C1 segment of cervical spinal cord (tissue), 14 donors: ENCODE results near the gene TSPAN18.

ENCODE experiments used
- DNase-seq, 14 donors: peaks; one replicate each; lab custom pipeline; 2025; lab: John Stamatoyannopoulos, UW

Gene TSPAN18

DNA sequence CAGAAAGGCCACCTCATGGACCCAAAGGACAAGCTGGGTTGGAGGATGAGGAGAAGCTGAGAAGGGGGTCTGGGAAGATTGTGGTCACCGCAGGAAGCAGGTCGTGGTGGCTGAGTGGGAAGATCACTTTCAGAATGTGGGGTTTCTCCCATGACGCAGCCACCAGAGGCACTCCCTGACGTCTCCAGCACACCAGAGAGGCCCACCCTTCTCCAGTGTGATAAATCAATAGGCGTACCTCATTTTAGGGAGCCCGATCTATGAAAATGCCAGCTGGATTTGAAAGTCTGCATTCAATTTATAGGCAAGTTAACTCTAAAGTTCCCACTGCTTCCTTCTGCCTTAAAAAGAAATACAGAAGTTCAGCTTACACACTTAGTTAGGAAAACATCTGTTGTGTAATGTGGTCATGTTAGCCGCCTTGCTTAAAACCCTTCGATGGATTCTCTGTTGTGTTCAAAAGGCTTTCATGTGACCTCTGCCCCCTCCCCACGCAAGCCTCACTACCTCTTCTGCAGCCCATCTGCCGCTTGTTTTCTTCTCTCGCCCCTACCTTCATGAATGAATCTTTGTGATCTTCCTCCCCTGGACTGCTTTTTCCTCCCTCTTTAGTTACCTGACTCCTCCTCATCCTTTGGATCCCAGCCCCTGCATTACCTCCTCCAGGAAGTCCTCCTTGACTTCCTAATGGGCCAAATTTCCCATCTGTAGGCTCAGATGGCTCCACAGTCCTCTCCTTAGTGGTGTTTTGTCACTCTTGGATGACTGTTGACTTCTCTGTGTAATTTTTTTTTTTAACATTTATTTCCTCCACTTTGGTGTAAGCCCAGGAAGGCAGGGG, 10.7 kb downstream of the TSPAN18 start:
- DNase-seq, result no peak

DNA sequence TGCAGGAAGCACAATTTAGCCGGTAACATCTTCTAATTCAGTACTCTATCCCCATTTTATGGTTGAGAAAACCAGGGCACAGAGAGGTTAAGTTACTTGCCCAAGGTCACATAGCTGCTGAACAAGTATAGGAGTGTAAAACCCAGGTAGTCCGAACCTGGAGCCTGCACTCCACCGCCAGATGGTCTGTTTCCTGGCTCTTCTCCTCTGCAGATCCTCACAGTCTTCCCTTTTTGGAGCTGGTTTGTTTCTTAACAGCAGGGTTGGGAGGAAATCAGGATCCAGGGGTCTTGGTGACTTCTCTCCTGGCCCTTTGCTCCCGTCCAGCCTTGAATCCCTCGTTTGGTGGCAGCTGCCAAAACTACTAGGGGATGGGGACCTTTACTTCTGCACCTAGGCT, 12.0 kb downstream of the TSPAN18 start:
- DNase-seq, result no peak

DNA sequence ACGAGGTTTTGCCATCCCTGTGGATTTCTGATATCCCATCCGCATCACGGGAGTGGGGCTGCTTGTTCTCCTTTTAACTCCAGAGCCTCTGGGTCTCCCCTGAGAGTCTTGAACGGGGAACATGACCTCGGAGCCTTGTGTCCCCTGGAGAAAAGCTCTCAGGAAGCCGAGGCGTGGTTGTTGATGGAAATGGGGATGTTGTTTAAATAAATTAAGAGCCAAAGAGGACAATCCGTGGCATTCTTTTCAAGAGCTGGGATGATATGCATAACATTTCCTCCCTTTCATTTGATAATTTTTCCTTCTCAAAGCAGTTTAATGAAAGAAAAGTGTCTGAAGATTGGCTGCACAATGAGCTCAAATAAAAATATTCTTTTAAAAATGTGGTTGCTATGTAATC, 14.2 kb downstream of the TSPAN18 start:
- DNase-seq, result no peak

DNA sequence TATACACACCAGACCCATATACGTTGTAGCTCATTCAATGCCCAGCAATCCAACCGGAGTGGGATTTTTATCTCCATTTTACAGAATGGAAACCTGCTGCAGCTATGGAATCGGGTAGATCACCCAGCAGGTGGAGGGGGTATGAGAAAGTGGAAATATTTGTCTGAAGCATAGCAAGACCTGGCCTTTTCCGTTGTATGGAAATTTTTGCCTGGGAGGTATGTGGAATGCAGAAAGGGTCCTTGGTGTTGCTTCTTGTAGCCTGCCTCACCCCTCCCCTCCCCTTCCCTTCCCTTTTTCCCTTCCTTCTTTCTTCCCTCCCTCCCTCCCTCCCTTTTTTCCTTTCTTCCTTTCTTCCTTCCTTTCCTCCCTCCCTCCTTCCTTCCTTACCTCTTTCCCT, 15.2 kb downstream of the TSPAN18 start:
- no peak for DNase-seq

DNA sequence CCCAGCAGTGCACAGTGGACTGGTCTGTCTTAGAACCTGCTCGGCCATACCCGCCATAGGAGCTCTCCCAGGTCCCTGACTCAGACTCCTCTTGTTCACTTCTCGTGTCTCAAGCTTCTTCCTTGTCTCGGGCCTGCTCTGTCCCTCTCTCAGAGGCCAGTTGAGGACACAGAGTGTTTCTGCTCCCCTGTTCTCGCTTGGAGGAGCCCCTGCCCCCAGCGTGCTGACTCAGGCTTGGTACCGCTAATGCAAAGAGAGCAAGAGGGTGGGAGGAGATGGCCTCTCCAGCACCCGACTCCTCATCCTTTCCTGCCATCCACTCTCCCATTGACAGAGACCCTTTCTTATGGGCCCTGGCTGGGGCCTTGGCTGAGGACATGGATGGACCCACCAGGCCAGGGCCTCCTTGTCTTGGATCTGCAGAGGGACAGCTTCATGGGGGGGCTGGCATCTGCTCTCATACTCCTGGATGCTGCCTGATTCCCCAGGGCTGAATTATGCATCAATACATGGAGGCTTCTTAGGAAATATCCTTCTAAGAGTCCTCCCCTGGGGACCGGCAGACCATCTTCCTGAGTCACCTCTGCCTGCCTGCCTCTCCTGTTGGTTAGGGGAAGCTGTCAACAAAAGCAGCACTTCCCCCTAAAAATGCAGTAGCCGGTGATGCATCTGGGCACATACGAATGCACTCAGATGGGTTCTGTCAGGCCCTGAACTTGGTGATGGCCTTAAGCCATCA, 15.9 kb downstream of the TSPAN18 start:
- no peak for DNase-seq

DNA sequence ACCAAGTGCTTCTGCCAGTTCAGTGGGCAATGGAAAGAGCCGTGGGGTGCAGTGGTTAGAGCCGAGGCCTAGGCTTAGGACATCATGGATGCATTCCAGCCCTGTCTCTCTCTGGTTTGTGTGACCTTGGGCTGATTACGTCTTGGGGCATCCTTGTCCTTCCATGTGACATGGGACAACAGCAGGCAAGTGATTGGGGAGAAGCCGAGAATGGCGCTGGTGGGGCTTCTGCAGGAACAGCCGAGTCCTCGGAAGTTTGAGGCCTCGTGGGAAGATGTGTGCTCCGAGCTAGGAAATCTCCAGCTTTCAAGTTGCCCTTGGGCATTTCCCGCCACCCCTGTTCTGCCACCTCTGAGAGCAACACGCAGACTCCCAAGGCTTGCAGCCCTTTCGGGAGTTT, 16.6 kb downstream of the TSPAN18 start:
- no peak for DNase-seq

DNA sequence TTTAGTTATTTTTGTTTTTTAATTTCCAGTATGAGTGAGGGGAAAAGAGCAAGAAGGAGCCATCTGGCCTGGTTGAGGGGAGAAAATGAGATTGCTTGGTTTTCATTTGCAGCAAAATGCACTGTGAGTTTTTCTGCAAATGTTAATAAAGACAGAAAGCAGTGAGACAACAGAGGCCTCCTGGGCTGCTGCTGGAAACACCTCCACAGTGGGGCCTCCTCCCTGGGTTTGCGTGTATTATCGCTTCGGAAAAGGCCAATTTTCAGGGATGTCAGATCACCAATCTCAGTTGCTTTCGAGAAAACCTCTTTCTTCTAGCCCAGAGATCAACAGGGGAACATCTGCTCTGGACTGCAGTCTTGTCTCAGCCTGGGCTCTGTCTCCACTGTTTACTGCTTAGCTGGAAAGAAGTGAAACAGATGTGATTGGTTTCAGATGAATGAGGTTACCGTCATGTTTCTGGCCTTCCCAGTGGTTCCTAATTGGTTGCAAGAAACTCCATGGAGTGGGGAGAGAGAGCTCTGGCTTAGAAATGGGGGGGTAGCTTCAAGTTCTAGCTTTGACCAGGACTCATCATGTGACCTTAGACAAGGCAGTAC, 17.3 kb downstream of the TSPAN18 start:
- DNase-seq, result no peak

DNA sequence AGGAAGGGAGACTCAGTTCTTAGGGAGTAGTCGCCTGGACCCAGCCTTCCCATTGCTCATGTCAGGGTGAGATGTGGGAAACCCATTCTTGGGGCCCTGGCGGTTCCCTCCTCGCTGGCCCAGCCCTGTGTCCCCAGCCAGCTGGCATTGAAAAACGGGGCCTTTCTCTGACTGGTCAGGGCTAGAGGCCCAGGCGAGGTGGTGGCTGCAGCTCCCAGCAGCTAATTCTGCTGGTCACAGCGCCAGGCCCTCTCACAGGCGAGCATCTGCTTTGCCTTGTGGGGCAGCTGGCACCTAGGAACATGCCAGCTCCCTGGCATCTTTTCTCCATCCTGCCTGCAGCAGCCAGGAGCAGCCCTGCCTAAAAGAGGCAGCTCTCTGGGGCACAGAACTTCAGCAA, 20.1 kb downstream of the TSPAN18 start:
- peak in 8 of 14 donors; percentile 14 to 94 (median 57) for DNase-seq

DNA sequence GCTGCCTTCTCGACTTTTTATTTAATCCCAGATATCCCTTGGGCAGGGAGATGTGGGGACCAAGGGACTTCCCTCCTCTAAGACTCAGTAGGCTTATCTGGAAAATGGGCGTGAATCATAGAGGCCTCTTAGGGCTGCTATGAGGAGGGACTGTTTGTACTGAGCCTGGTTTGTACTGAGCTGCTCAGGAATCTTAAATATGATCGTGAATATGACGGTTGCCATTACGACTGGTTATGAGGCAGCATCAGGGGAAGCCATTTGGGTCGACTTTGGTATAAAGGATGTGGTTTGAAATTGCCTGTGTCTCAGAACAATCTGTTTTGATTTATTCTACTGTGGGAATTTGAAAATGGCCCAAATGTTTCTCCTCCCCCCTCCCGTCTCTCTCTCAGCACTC, 20.6 kb downstream of the TSPAN18 start:
- peak in 1 of 14 donors; percentile 68 for DNase-seq

DNA sequence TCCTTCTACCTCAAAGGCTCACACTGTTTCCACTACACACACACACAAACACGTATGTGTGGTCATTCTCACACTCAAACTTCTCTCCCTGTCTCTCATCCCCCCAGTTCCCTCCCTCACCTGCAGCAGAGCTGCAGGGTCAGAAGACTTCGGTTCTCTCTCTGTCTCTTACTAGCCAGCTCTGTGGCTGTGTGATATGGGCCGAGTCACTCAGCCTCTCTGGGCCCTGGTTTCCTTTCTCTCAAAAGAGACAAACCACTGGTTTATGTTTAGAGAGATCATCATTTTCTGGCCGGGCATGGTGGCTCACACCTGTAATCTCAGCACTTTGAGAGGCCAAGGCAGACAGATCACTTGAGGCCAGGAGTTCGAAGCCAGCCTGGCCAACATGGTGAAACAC, 21.1 kb downstream of the TSPAN18 start:
- no peak for DNase-seq

DNA sequence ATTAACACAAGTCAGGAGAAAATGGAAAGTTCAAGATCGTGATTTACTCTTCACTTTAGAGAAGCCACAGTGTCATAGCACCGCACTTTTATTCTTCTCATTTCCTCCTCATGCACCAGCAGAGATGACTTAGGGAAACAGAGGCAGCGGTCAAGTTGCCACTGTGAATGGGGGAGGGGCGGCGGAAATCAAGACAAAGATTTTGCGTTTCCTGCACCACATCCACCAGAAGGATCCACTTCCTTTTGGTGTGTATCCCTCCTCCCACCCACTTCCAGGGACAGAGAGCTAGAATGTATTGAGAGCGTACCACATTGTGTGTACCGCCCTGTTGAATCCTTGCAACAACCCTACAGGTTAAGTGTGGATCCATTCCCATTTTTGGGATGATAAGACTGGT, 21.8 kb downstream of the TSPAN18 start:
- DNase-seq, result no peak

DNA sequence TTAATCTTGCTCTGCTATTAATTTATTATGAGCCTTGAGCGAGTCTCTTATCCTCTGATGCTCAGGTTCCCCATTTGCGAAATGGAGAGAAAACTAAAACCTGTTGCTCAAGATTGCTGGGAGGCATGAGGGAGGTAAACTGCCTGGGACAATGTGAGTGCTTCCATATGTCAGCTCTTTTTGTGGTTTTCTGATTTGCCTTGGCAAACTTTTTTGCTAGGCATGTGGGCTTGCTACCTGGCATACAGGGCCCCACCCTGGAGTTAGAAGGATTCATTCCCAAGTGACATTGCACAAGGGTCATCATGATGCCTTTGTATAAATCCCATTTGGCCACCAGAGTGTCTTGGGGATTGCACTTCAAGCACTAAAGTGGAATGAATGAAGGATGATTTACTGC, 22.4 kb downstream of the TSPAN18 start:
- DNase-seq, result no peak

DNA sequence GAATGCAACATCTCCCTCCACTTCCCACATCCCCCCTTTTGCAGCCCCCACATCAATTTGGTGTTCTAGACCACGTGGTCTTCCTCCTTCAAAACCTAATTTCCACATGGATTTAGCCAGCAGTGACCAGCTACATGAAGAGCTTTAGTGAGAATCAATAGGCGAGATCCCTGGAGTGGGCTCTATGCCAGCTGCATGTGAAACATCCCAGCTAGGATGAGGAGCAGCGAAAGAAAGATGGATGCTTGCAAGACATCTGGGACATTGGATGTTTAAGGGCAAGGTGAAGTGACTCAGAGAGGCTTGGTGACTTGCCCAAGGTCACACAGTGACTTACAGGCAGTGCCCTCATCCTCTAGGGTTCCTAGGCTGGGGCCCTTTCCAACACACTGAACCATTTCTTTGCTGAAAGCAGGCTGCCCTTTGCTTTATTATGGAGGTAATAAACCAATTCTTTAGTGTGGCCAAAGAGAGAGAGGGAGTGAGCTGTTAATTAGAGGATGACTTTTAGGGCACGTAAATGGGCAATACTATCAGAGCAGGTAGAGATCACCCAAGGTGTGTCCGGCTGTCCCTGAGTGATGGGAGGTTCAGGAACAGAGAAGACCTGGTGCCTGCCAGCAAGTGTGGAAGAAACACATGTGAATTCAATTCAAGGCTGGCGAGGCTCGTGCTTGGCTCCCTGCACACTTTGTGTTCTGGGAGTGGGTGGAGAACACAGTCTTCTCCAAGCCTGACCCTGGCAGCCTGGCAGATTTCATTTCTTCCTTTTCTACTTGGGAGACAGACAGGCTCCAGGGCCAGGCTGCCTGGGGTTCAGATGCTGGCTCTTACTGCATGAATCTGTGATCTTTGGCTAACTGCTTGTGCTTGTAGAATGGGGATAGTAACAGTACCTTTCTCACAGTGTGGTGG, 24.0 kb downstream of the TSPAN18 start:
- DNase-seq, result peak in 1 of 14 donors; percentile 77

DNA sequence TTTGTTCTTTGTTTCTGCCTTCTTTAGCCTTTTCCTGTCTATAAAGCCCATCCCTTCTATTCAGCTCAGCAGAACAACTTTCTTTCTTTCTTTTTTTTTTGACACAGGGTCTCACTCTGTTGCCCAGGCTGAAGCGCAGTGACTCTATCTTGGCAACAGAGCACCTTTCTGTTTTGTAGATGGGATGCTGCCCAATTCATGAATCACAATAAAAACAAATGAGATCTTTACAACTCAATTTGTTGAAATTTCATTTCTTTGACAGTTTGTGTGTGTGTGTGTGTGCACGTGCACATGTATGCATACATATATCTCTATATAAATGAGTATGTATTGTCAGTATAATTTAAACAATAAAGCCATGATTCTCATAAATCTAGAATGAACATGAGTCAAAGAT, 25.5 kb downstream of the TSPAN18 start:
- DNase-seq, result no peak

DNA sequence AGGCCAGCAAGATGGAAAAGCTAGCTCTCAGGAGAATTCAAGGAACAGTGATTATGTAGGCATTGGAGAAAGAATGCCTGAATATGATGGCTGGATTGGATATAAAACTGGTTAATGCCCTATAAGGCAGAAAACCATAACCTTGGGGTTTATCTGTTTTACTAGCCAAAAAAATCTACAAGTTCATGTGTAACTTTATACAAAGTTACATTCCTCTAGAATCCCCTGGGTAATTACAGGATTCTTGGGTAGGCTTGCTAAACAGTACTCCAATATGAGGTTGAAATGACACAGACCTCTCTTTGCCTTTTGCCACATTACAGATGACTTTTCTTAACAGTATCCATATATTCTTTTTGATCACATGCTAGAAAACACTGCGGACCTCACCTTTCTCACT, 26.0 kb downstream of the TSPAN18 start:
- no peak for DNase-seq

DNA sequence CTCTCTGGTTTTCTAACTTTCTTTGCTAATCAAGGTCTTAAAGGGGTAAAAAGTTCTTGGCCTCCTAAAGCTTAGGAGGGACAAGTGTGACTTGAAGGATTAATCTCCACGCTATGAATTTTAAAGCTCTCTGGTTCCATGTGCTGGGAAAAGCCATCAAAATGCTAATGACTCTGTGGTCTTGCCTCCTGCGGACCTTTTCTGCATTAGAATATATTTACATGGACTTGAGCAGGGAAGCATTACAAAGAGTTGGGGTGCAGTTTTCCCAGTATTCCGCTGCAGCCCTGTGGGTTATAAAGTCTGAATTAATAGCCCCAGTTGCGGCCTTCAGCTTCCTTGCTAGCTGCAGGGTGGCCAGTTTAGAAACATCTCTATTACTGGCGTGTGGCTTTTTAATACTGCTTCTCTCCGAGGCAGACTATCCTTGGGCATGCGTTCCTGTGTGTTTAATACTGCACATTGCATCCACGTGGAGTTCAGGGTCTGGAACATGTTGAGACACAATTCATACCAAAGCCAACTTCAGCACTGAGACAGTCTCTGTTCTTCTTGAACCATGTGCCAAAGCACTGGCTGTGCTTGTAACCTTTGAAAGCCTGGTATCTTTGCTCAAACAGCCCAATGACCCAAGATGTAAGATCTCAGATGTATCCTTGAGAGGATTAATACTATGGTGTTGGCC, 27.3 kb downstream of the TSPAN18 start:
- DNase-seq, result no peak

DNA sequence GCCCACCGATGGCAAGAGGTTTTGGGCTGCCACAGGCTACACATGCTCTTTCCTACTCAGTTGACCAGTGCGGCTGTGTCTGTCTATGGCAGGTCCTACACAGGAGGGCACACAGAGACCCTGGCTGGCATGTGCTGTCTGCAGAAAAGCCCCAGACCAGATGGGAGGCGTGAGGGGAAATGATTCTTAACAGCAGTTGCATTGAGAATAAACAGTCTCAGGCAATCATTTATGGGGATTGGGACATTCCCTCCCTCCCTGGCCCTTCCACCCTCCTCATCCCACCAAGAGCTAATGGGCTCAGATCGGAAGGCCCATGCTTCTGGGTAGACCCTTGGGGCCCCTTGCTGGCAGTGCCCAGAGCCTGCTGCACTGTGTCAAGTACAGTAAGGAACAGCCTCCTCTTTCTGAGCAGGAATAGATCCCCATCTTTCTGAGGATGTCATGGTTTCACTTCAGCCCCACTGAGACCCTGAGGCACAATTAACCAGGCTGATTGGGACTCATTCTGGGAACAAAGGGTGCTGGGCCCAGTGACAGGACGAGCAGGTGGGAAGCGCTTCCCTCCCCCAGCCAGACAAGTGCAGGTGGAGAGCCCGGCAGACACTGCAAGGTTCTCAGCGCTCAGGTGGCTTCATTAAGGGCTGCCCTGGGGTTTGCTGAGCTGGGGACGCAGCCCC, 28.3 kb downstream of the TSPAN18 start:
- DNase-seq, result peak in 1 of 14 donors; percentile 74

DNA sequence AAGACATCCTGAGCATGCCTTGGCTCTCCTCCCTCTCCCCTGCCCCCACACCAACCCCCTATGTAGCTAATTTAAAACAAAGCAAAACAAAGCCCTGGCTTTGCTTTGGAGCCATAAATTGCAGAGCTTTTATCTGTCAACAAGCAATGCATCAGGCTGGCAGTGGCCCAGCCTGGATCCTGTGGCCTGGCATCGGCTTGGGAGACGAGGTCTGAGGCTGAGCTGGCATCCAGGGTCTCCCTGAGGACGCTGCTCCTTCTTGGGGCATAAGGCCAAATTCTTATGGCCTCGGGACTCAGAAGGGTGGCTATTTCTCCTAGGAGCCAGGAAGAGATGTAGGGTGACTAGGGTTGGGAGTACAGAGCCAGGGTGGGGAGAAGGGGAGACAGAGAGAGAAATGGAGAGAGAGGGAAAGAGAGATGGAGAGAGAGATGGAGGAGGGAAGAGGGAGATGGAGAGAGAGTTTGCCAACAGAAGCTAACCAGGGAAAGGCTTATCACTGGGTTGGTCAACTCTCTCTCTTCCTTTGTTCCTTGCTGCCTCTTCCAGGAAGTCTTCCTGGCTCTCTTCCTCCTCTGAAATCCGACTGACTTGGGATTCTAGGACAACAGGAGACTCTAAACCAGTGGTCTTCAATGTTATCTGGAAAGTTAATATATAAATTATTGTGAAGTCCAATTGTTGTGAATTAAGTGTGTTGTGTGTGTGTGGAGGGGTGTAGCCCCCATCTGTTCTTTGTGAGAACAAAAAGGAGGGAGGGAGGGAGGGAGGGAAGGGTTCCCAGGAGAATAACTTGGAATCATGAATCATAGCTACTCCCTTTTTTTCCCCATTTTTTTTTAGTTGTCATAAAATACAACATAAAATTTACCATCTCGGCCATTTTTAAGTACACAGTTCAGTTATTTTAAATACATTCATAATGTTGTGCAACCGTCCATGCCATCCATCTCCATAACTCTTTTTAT, 29.1 kb downstream of the TSPAN18 start:
- peak in 1 of 14 donors; percentile 74 for DNase-seq

DNA sequence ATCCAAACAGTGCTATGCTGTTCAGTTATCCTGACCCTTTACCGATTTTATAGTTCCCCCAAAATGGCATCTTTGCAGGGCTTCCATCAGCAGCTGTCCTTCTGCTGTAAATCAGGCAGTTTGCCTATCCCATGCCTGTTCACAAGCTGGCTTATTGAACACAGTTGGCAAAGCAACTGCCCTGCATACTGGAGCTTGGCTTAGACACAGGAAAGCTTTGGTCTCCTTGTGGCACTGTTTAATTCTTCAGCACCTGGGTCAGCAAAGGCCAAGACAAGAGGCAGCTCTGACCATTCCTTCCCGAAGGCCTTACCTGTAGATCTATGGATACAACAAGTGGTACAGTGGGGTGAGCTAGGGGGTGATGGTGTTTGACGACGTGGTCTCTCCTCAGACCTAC, 32.2 kb downstream of the TSPAN18 start:
- peak in 1 of 14 donors; percentile 68 for DNase-seq
